NCI-H1694 treated with DMSO at 0.1 percent for 48 hours (cell line): ENCODE data around the gene DIS3L2.

ENCODE experiments used
- DNase-seq: peaks from one replicate; lab custom pipeline; 2025; lab: John Stamatoyannopoulos, UW

Gene DIS3L2, protein sequence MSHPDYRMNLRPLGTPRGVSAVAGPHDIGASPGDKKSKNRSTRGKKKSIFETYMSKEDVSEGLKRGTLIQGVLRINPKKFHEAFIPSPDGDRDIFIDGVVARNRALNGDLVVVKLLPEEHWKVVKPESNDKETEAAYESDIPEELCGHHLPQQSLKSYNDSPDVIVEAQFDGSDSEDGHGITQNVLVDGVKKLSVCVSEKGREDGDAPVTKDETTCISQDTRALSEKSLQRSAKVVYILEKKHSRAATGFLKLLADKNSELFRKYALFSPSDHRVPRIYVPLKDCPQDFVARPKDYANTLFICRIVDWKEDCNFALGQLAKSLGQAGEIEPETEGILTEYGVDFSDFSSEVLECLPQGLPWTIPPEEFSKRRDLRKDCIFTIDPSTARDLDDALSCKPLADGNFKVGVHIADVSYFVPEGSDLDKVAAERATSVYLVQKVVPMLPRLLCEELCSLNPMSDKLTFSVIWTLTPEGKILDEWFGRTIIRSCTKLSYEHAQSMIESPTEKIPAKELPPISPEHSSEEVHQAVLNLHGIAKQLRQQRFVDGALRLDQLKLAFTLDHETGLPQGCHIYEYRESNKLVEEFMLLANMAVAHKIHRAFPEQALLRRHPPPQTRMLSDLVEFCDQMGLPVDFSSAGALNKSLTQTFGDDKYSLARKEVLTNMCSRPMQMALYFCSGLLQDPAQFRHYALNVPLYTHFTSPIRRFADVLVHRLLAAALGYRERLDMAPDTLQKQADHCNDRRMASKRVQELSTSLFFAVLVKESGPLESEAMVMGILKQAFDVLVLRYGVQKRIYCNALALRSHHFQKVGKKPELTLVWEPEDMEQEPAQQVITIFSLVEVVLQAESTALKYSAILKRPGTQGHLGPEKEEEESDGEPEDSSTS

GRCh38 chr2:231961349-231962166, at the start of gene DIS3L2:
Gene DIS3L2, plus strand, starts transcription at chr2:231961713. Its CDS starts 53,215 bp downstream, at chr2:232014928.
- peak; percentile 75 for DNase-seq

GRCh38 chr2:231914077-231914690, 47.3 kb upstream of the DIS3L2 start:
- no peak for DNase-seq

DNA sequence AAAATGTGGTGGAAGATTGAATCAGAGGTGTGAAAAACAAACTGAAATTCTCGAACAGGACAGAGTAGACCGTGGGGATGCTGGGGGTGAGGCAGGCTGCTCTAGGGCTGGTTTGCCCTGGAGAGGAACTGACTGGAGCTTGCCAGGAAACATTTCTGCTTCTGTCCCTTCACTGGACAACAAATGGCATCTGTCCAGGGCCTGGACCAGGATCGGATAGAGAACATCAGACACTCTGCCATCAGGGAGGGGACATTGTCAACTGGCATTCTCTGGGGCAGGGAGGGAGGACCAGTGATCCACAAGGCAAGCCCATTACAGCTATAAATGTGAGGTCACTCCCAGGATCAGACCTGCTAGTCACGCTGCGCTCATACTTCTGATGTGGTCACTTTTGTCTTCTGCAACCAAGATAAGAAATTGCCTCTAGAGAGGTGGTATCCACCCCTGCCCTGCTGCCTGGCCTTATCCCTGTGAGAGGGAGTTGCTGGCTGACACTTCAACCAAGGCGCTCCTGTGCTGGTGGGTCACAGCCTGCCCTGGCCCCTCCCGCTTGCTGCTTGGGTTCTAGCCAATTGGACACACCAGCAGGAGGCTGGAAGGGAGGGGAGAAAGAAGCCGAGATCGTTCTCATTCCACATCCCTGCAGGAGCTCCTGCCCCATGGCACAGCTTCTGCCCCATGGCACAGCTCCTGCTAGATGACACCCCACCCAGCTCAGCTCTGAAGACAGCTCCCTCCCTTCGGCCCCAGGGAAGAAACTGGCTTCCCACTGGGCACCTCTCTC, 44.0 kb upstream of the DIS3L2 start:
- DNase-seq = no peak

DNA sequence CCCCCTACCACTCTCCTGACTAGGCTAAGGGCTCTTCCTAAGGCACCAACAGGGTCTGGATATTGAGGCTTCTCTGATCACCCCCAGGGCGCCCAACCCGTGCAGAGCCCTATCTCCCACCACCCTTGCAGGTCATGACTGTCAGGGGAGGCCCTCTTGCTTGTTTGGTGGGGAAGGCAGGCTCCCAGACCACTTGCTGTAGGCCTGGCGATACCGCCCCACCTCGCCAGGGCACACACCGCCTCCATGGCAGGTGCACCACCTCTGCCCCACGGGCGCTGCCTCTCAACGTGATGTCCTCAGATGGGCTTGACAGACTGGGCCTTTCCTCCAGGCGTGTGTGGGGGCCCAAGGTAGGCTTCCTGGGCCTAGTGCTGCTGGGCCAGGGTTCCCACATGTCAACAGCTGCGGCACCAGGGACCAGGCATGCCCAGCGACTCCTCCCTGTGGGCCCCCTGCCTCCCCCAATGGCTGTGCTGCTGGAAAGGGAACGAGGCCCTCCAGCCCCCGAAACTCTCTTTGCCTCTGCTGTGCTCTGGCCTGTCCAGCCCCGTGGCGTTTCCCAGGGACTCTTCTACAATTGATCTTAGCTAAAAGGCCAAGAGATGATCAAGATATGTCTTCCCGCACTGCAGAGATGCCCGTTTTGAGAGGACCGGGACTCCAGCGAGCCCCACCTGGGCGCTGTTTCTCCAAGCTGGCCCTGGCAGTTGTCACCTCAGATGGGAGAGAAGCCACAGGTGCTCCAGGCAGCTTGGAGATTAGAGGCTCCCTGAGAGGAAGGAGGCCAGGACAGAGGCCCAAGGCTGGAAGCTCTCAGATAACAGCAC, 42.8 kb upstream of the DIS3L2 start:
- no peak for DNase-seq

- DNase-seq = no peak
Measured at GRCh38 chr2:231919341-231920035, 42.0 kb upstream of the DIS3L2 start.

GRCh38 chr2:231920366-231920765, 41.1 kb upstream of the DIS3L2 start:
- no peak for DNase-seq

DNA sequence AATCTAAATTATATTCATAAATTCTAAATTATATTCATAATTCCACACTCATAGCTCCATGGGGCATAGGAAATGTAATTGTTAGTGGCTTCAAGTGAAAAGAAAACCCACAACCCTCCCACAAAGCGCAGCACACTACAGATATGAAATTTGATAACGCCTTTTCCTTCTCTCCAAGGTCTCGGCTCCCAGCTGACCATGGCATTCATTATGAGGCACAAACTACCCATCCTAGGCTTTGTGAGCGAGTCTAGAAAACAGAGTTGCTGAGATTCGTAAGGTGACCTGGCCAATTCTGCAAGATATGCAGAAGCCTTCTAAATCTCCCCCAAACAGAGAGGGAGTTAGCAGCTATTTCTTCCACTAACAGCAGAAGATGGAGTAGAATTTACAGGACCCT, 40.7 kb upstream of the DIS3L2 start:
- no peak for DNase-seq

DNA sequence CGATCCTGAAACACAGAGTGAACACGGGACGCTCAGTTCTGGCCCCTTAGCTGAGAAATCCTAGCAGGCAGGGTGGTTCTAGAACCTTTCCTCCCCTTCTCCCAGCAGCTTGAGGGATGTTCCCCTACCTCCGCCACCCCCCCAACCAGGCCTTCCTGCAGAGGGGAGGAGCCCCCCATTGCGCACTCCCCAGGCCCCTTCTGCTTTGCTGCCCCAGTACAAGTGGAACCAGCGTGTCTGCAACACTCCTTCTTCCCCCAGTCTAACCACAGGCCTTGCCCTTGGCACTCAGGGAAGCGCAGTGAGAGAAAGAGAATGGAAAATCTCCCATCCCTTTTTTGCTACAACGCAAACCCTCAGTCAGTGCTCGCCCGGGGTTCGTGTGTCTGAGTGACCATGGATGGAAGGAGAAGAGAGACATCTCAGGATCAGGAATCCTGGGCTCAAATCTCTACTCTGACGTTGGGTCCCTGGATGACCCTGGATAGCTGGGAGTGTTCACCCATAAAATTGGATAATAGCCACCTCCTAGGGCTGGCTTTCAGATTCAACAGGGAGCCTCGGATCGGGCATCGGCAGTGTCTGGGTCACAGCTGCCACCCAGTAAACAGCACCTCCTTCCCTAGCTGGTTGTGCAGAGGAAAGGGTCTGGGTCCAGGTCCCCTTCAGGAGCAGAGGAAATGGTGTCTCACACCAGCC, 39.1 kb upstream of the DIS3L2 start:
- no peak for DNase-seq

GRCh38 chr2:231923010-231923344, 38.5 kb upstream of the DIS3L2 start:
- DNase-seq = peak; percentile 7

DNA sequence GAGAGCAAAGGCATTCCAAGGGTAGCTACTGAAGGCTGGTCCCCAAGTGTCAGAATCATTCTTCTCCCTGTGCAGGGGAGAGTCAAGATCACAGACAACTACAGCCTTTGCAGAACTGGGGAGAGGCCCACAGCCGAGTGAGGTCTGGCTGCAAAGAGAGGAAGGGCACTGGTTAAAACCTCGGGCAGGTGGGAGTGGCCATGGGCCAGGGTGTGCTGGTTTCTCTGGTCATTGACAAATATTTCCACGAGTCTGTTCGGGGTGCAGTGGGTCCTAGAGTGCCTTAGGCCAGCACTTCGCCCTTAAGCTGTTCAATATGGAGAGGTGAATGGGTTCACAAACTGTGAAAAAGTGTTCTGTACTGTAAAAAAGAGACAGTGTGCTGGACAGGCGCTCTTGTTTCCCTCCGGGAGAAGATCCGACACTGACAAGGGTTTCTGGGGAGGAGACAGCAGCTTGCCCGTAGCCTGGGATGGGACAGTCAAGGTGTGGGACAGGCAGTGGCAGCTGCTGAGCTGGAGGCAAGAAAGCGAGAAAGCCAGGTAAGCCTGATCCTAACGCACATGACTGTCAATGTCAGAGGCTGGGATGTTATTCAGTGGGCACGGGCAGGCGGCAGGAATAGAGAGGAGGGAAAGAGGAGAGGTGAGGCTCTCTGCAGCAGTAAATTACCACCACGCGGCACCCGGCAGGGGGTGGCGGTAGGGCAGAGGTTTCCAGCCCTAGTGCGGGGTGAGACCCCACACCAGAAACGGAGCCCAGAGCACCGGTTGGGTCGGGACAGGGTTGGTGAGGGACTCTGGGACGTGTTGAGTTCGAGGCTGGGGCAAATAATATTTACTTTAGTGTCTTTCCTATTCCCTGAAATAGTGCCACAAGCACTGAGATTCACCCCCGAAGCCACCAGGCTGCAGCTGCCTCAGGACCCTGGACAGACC, 37.3 kb upstream of the DIS3L2 start:
- DNase-seq = no peak

DNA sequence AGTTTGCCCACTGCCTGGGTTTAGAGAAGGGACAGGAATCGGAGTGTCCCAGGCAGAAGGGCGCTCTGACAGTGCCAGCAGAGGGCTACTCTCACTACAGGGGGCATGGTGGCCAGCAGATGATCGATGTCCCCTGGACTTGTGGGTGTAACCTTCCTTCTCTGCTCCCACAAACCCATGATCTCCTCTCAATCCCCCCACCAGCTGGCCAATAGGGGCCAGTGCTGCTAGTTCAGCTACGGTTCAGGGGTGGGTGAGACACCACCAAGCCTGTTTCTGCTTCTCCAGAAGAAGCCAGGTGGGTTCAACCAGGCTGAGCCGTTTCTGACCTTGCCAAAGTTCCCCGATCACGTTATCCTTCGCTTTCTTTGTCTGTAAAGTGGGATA, 36.6 kb upstream of the DIS3L2 start:
- DNase-seq = no peak

DNA sequence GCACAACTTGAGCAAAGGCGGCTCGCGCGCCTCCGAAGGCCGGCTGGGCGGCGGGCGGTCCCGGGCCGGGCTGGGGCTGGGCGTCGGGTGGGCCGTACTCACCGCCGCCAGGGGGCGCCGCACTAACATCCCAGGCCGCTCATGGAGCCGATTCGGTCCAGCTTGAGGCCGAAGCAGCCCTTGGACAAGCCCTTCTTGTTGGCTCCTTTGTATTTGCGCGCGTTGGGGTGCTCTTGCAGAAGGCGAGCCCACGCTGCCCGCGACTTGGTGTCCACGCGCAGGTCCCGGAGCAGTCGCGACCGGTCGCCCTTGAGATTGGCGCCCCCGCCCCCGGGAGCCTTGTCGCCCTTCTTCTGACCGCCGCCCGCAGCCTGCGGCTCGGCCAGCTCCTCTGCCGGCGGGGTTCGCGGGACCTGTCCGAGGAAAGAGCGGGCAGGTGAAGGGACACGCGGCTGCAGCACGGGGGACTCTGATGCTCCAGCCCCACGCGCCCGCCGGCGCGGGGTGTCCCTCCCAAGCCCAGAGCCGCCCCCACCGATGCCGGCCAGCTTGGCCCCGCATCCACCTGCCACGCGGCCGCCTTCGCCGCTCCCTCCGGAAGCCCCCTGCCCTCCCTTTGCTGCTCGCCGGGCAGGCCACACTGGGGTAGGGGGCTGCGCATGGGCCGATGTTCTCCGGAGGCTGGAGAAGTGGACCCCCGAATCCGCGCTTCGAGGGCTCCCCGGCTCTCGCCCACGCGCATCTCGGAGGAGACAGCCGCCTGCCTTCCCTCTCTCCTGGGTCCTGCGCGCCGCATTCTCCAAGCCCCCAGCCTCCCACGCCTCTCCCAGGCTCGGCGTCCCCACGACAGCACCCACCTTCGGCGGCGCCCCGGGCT, 36.0 kb upstream of the DIS3L2 start:
- DNase-seq = peak; percentile 16

- peak; percentile 75 for DNase-seq
Measured at GRCh38 chr2:231926180-231926741, 35.3 kb upstream of the DIS3L2 start, which contains the start of gene NPPC. Gene NPPC, minus strand, starts transcription at chr2:231926396. Its CDS starts 147 bp downstream, at chr2:231926249.

- DNase-seq = no peak
Measured at GRCh38 chr2:231926761-231927565, 34.5 kb upstream of the DIS3L2 start.

GRCh38 chr2:231927566-231927890, 34.0 kb upstream of the DIS3L2 start:
- DNase-seq = no peak

DNA sequence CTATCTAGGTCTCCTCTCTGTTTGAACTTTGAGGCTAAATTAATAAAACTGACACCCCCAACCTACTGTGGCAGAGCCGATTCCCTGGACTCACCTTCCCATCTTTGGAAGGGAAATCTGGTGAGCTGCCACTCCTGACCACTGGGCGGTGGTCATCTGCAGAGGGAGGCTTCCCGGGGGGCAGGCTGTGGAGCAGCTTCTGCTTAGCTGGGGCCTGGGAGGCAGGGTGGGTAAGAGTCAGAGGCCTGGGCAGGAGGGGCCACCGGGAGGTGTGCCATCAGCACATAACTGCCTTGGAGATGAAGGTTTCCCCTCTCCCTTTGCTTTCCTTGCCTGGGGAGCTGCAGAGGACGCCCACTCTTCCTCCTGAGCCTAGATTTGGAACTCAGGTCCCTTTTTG, 33.0 kb upstream of the DIS3L2 start:
- DNase-seq = no peak
